HG03432 (cell line): ENCODE data around the gene LST1.

Source experiments
- ATAC-seq: cut with Tn5 transposase; IDR thresholded peaks from one replicate; pipeline ENCODE4 v1.9.1; 2021; ENCODE audit warnings: mild to moderate bottlenecking, moderate library complexity; ENCODE audit not compliant: unreplicated experiment

The LST1 gene

DNA sequence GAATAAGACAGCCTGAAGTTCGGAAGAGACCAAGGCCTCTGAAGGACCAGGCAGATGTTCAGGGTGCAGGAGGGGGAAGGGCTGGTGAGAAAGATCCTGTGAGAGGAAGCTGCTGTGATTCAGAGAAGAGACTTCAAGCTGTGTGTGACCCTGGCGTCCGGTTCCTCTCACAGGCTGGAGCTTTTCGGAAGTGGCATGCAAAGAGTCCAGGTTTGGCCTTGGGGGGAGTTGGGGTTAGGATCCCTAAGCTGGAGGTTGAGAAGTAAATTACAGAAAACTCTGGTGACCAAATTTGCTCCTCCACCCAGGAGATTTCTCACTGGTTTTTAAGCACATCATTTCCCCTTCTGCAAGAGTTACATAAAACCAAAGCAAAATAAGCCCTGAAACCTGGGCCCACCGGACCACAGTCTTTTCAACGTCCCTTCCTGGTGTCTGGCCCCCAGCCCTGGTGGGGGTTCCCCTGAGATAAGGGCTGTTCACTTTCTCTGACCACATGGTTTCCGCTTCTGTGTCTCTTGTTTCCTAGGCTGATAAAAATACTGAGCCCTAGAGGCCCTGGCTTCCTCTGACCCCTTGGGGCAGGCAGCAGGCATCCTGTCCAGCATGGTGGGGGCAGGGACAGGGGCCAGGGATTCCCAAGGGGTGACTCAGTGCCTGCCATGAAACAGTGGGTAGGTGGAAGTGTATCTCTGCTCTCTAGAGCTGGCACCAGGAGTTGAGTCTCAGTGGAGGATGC lies 25.9 kb upstream of the LST1 start:
- peak; percentile 68 for ATAC-seq

DNA sequence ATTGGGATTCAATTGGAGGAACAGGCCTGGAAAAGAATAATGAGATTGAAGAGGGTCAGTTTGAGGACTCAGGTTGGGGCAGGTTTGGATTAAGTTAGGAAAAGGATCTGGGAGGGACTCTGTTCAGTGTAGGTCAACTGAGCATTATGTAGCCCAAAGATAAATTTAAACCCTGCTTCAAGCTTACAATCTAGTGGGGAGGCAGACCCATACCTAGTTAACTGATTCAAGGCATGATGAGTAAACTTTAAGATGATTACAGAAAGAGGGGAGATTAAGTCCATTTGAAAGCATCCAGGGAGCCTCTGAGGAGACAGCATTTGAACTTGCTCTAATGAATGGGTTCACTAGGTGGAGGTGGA lies 25.4 kb upstream of the LST1 start:
- no peak for ATAC-seq

DNA sequence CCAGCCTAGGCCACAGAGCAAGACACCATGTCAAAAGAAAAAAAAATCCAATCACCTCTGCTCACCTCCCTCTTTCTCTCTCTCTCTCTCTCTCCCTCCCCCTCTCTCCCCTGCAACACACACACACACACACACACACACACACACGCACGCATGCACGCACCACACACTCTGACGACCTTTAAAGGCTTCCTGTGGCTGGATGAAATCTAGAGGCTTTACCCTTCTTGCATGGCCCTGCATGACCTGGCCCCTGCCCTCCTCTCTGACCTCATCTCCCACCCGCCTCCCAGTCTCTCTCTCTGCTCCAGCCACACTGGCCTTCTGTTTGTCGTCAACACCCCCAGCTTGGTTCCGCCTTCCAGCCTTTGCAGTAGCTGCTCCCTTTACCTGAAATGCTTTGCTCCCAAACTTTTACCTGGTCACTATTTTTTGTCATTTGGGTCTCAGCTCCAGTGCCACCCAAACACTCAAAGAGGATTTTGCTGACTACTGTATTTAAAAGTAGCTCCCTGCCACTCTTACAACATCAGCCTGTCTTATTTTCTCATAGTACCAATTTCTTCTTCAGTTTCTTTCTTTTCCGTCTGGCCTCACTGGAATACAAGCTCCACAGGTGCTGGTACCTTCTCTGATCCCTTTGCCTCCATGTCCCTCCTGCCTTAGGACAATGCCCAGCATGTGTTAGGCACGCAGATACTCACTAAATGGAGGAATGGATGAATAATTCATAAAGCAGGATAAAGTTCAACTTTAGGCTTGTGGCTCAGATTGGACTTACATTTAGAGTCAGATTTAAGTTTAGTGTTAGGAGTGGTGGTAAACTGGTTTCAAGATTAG lies 18.3 kb upstream of the LST1 start:
- no peak for ATAC-seq

DNA sequence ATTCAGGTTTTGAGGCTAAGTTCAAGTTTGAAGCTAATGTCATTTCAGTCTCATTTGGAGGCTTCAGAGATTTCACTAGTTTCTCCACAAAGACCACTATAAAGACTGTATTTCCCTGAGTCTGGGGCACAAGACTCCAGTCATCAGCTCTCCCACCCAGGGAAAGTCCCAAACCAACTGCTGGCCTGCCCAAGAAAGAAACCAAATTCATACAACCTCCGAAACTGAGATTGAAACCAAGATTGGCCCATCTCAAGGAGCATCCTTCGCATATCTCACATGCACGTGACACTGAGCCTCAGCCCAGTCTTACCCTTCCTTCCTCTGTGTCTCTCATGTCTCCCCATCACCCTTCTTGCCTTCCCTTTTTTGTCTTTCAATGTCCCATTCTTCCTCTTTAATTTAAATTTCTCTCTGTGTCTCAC lies 17.5 kb upstream of the LST1 start:
- peak; percentile 66 for ATAC-seq

DNA sequence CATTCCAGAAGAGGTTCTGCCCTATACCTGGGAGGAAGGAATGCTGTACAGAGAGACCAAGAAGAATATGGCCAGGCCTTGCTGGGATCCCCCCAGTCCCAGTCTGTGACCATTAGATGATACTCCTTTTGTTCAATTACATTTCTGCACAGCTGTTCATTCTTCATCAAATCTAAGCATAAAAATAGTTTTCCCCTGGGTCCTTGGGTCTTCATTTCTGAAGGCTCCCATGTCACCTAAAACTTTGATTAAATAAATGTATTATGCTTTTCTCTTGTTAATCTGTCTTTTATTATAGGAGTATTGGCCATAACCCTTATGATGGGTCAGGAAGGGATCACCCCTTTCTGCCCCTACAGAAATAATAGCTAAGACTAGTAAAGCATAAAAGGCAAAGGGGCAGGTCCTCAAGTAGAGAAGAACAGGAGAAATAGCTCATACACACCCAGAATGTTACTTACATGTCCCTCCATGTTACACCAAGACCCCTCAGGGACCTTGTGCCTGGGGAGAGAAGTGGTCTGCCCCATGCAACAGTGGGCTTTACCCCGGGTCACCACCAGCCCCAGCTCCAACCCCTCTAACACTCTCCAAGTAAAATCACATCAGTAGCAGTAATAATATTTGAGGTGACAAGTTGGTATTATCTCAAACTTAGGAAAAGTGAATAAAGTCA lies 16.1 kb upstream of the LST1 start:
- no peak for ATAC-seq

DNA sequence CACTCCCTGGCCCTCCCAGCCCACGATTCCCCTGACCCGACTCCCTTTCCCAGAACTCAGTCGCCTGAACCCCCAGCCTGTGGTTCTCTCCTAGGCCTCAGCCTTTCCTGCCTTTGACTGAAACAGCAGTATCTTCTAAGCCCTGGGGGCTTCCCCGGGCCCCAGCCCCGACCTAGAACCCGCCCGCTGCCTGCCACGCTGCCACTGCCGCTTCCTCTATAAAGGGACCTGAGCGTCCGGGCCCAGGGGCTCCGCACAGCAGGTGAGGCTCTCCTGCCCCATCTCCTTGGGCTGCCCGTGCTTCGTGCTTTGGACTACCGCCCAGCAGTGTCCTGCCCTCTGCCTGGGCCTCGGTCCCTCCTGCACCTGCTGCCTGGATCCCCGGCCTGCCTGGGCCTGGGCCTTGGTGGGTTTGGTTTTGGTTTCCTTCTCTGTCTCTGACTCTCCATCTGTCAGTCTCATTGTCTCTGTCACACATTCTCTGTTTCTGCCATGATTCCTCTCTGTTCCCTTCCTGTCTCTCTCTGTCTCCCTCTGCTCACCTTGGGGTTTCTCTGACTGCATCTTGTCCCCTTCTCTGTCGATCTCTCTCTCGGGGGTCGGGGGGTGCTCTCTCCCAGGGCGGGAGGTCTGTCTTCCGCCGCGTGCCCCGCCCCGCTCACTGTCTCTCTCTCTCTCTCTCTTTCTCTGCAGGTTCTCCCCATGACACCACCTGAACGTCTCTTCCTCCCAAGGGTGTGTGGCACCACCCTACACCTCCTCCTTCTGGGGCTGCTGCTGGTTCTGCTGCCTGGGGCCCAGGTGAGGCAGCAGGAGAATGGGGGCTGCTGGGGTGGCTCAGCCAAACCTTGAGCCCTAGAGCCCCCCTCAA lies 13.8 kb upstream of the LST1 start, which contains the start of gene LTA:
Gene LTA, plus strand, starts transcription at position 249 of the 871 bp plus-strand sequence. Its CDS starts 454 bp downstream, at position 703.
- ATAC-seq = peak; percentile 33

DNA sequence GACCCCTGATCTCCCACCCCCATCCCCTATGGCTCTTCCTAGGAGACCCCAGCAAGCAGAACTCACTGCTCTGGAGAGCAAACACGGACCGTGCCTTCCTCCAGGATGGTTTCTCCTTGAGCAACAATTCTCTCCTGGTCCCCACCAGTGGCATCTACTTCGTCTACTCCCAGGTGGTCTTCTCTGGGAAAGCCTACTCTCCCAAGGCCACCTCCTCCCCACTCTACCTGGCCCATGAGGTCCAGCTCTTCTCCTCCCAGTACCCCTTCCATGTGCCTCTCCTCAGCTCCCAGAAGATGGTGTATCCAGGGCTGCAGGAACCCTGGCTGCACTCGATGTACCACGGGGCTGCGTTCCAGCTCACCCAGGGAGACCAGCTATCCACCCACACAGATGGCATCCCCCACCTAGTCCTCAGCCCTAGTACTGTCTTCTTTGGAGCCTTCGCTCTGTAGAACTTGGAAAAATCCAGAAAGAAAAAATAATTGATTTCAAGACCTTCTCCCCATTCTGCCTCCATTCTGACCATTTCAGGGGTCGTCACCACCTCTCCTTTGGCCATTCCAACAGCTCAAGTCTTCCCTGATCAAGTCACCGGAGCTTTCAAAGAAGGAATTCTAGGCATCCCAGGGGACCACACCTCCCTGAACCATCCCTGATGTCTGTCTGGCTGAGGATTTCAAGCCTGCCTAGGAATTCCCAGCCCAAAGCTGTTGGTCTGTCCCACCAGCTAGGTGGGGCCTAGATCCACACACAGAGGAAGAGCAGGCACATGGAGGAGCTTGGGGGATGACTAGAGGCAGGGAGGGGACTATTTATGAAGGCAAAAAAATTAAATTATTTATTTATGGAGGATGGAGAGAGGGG lies 12.6 kb upstream of the LST1 start:
- no peak for ATAC-seq

DNA sequence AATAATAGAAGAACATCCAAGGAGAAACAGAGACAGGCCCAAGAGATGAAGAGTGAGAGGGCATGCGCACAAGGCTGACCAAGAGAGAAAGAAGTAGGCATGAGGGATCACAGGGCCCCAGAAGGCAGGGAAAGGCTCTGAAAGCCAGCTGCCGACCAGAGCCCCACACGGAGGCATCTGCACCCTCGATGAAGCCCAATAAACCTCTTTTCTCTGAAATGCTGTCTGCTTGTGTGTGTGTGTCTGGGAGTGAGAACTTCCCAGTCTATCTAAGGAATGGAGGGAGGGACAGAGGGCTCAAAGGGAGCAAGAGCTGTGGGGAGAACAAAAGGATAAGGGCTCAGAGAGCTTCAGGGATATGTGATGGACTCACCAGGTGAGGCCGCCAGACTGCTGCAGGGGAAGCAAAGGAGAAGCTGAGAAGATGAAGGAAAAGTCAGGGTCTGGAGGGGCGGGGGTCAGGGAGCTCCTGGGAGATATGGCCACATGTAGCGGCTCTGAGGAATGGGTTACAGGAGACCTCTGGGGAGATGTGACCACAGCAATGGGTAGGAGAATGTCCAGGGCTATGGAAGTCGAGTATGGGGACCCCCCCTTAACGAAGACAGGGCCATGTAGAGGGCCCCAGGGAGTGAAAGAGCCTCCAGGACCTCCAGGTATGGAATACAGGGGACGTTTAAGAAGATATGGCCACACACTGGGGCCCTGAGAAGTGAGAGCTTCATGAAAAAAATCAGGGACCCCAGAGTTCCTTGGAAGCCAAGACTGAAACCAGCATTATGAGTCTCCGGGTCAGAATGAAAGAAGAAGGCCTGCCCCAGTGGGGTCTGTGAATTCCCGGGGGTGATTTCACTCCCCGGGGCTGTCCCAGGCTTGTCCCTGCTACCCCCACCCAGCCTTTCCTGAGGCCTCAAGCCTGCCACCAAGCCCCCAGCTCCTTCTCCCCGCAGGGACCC lies 11.7 kb upstream of the LST1 start:
- no peak for ATAC-seq

DNA sequence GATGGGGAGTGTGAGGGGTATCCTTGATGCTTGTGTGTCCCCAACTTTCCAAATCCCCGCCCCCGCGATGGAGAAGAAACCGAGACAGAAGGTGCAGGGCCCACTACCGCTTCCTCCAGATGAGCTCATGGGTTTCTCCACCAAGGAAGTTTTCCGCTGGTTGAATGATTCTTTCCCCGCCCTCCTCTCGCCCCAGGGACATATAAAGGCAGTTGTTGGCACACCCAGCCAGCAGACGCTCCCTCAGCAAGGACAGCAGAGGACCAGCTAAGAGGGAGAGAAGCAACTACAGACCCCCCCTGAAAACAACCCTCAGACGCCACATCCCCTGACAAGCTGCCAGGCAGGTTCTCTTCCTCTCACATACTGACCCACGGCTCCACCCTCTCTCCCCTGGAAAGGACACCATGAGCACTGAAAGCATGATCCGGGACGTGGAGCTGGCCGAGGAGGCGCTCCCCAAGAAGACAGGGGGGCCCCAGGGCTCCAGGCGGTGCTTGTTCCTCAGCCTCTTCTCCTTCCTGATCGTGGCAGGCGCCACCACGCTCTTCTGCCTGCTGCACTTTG lies 10.7 kb upstream of the LST1 start, which contains the start of gene TNF:
Gene TNF, plus strand, starts transcription at position 231 of the 567 bp plus-strand sequence. Its CDS starts 177 bp downstream, at position 408.
- no peak for ATAC-seq

DNA sequence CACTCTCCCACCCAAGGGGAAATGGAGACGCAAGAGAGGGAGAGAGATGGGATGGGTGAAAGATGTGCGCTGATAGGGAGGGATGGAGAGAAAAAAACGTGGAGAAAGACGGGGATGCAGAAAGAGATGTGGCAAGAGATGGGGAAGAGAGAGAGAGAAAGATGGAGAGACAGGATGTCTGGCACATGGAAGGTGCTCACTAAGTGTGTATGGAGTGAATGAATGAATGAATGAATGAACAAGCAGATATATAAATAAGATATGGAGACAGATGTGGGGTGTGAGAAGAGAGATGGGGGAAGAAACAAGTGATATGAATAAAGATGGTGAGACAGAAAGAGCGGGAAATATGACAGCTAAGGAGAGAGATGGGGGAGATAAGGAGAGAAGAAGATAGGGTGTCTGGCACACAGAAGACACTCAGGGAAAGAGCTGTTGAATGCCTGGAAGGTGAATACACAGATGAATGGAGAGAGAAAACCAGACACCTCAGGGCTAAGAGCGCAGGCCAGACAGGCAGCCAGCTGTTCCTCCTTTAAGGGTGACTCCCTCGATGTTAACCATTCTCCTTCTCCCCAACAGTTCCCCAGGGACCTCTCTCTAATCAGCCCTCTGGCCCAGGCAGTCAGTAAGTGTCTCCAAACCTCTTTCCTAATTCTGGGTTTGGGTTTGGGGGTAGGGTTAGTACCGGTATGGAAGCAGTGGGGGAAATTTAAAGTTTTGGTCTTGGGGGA lies 10.0 kb upstream of the LST1 start:
- no peak for ATAC-seq

DNA sequence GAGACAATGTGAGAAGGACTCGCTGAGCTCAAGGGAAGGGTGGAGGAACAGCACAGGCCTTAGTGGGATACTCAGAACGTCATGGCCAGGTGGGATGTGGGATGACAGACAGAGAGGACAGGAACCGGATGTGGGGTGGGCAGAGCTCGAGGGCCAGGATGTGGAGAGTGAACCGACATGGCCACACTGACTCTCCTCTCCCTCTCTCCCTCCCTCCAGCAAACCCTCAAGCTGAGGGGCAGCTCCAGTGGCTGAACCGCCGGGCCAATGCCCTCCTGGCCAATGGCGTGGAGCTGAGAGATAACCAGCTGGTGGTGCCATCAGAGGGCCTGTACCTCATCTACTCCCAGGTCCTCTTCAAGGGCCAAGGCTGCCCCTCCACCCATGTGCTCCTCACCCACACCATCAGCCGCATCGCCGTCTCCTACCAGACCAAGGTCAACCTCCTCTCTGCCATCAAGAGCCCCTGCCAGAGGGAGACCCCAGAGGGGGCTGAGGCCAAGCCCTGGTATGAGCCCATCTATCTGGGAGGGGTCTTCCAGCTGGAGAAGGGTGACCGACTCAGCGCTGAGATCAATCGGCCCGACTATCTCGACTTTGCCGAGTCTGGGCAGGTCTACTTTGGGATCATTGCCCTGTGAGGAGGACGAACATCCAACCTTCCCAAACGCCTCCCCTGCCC lies 9.0 kb upstream of the LST1 start:
- no peak for ATAC-seq

DNA sequence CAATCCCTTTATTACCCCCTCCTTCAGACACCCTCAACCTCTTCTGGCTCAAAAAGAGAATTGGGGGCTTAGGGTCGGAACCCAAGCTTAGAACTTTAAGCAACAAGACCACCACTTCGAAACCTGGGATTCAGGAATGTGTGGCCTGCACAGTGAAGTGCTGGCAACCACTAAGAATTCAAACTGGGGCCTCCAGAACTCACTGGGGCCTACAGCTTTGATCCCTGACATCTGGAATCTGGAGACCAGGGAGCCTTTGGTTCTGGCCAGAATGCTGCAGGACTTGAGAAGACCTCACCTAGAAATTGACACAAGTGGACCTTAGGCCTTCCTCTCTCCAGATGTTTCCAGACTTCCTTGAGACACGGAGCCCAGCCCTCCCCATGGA lies 8.5 kb upstream of the LST1 start:
- ATAC-seq = no peak

DNA sequence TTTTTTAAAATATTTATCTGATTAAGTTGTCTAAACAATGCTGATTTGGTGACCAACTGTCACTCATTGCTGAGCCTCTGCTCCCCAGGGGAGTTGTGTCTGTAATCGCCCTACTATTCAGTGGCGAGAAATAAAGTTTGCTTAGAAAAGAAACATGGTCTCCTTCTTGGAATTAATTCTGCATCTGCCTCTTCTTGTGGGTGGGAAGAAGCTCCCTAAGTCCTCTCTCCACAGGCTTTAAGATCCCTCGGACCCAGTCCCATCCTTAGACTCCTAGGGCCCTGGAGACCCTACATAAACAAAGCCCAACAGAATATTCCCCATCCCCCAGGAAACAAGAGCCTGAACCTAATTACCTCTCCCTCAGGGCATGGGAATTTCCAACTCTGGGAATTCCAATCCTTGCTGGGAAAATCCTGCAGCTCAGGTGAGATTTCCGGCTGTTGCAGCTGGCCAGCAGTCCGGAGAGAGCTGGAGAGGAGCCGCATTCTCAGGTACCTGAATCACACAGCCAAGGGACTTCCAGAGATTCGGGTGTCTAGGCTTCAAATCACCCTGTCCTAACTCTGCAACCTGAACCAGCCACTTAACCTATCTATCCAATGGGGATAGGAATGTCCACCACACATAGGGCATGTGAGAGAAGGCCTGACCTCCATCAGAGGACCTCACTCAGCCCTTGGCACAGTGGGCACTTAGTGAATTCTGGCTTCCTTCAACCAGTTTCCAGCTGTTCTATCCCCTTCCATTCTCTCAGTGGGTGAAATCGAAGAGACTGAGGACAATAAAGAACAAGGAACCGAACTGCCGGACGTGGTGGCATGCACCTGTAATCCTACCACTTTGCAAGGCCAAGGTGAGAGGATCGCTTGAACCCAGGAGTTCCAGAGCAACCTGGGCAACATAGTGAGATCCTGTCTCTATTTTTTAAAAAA lies 7.6 kb upstream of the LST1 start:
- ATAC-seq = no peak

DNA sequence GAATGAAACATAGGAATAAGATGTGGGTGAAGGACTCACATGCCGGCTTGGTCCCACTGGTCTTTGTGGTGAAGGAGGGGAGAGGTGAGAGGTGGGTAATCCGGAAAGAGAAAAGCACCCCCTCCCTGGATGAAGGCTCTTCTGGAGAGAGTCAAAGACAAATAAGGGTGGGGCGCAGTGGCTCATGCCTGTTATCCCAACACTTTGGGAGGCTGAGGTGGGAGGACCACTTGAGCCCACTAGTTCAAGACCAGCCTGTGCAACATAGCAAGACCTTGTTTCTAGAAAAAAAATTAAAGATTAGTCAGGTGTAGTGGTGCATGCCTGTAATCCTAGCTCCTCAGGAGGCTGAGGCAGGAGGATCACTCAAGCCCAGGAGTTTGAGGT lies 7.0 kb upstream of the LST1 start:
- no peak for ATAC-seq

DNA sequence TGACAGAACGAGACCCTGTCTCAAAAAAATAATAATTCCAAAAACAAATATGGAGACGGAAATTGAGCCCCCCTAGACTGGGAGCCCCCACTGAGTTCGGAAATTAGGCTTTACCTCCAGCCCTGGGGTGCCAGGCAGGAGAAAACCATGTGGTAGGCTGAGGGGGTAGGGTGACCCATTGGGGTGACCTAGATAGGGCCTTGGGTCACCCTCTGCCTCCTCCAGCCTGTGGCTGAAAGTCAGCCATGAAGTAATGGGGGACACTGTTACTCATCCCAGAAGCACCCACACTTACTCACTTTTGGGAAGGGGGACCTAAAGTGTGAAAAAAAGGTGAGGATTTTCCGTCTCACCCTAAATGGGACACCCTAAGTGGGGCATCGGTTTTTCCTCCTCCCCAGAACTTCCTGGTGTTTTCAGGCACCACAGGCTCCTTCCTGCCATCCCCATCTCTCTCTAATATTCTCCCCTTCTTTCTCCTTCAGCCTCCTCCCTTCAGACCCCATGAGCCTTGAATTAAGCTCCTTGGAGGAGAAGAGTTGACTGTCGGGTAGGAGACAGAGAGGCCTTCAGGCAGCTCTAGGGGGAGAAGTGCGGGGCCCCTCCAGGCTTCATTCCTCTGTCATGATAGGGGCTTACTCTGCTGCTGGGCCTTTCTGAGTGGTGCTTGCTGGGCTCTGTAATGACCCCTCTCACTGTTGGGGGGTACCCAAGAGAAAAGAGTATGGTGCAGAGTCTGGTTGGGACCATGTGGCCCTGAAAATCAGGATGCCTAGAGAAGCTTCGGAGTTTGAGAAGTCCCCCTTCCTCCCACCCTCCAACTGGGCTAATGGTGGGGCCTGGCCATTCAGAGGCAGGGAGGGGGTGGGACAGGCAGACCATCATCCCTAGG lies 6.3 kb upstream of the LST1 start:
- ATAC-seq = no peak
